Activated CD4-positive, alpha-beta T cell treated with anti-CD3 and anti-CD28 coated beads, Interleukin-2, amount 50 U/mL, for 16 hours (primary cell): Measurements from ENCODE around the gene MPV17L.
"Not testable (repeated sequence)": the region's sequence is repeated elsewhere in the genome, so short reads cannot be mapped to it uniquely, and the experiment has no call there.

Source experiments
- DNase-seq: peaks from one replicate; pipeline ENCODE4 v3.0.0-alpha.2; 2020

Gene MPV17L

GRCh38 chr16:15453296-15453695, 57.7 kb downstream of the MPV17L start:
- DNase-seq, result not testable (repeated sequence)

DNA sequence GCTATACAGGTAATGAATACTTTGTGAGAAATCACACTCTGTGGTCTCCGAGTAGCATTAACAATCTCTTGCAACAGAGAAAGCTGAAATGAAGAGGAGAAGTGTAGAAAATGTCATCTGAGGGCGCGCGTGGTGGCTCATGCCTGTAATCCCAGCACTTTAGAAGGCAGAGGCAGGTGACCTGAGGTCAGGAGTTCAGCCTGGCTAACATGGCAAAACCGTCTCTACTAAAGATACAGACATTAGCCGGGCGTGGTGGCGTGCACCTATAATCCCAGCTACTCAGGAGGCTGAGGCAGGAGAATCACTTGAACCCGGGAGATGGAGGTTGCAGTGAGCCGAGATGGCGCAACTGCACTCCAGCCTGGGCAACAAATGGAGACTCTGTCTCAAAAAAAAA, 59.4 kb downstream of the MPV17L start:
- DNase-seq, result not testable (repeated sequence)

- DNase-seq, result no peak
Observed at GRCh38 chr16:15457400-15457799, 61.8 kb downstream of the MPV17L start.

DNA sequence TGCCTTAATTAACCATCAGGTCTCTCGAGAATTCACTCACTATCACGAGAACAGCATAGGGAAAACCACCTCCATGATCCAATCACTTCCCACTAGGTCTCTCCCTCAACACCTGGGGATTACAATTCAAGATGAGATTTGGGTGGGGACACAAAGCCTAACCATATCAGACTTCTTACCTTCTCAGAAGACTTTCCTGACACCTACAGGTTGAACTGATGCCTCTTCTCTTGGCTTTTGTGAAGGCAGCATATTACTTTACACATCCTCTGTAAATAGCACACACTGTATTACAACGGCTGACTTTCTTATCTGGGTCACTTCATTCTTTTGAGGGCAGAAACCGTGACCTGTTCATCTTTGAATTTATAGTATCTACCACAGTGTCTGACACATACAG, 62.4 kb downstream of the MPV17L start:
- DNase-seq, result no peak

GRCh38 chr16:15459791-15460190, 64.2 kb downstream of the MPV17L start:
- no peak for DNase-seq

GRCh38 chr16:15460601-15461000, 65.0 kb downstream of the MPV17L start:
- no peak for DNase-seq

GRCh38 chr16:15461376-15461775, 65.8 kb downstream of the MPV17L start:
- no peak for DNase-seq
